Astrocyte (in vitro differentiated cells and primary cell): ENCODE results near the gene IGSF22. TPM values are rescaled to one million over a fixed set of nuclear protein-coding genes. Genes with fewer than 3 reads are reported as not detected.

Source experiments
- DNase-seq: peaks from one replicate; pipeline ENCODE4 v3.0.0-alpha.2; 2010; ENCODE audit warnings: low read depth
- FAIRE-seq: peaks from 2 replicates; lab custom pipeline; 2011; peaks lifted over from hg19 to GRCh38; lab: Jason Lieb, UNC
- H2AFZ ChIP-seq: 2 replicates; pipeline ENCODE4 v1.6.0; 2012; ENCODE audit warnings: low read depth, low read length, inconsistent platforms
- H3K27ac ChIP-seq: 2 replicates; pipeline ENCODE4 v1.5.1; 2011; ENCODE audit warnings: low read depth, low read length, inconsistent platforms
- H3K27me3 ChIP-seq: 2 replicates; pipeline ENCODE4 v1.6.0; 2011; ENCODE audit warnings: low read length, inconsistent platforms; ENCODE audit not compliant: insufficient read depth
- H3K36me3 ChIP-seq: 2 replicates; pipeline ENCODE4 v1.5.1; 2011; ENCODE audit warnings: low read length, inconsistent platforms; ENCODE audit not compliant: insufficient read depth
- H3K4me1 ChIP-seq: 2 replicates; pipeline ENCODE4 v1.5.1; 2011; ENCODE audit warnings: low read length, inconsistent platforms; ENCODE audit not compliant: insufficient read depth
- H3K4me2 ChIP-seq: 2 replicates; pipeline ENCODE4 v1.6.0; 2012; ENCODE audit warnings: low read length, inconsistent platforms
- H3K4me3 ChIP-seq: 2 replicates; pipeline ENCODE4 v1.5.1; 2011; ENCODE audit warnings: low read depth, mild to moderate bottlenecking, low read length, inconsistent platforms; ENCODE audit not compliant: insufficient read depth
- H3K79me2 ChIP-seq: 2 replicates; pipeline ENCODE4 v1.6.0; 2012; ENCODE audit warnings: mild to moderate bottlenecking, low read length, inconsistent platforms; ENCODE audit not compliant: insufficient read depth
- H3K9ac ChIP-seq: 2 replicates; pipeline ENCODE4 v1.6.0; 2012; ENCODE audit warnings: mild to moderate bottlenecking, low read length, inconsistent platforms
- H3K9me3 ChIP-seq: 2 replicates; pipeline ENCODE4 v1.5.1; 2012; ENCODE audit warnings: low read depth, mild to moderate bottlenecking, low read length, inconsistent platforms; ENCODE audit not compliant: insufficient read depth
- H4K20me1 ChIP-seq: 2 replicates; pipeline ENCODE4 v1.6.0; 2012; ENCODE audit warnings: low read length, inconsistent platforms; ENCODE audit not compliant: insufficient read depth
- H3K27ac Mint-ChIP-seq: one replicate; pipeline ENCODE4 v1.8.0; 2021; ENCODE audit warnings: mild to moderate bottlenecking, mixed read lengths; ENCODE audit not compliant: unreplicated experiment
- H3K27me3 Mint-ChIP-seq: one replicate; pipeline ENCODE4 v1.8.0; 2021; ENCODE audit warnings: low read depth, mixed read lengths; ENCODE audit not compliant: unreplicated experiment
- H3K36me3 Mint-ChIP-seq: one replicate; pipeline ENCODE4 v1.8.0; 2021; ENCODE audit warnings: low read depth, mixed read lengths; ENCODE audit not compliant: unreplicated experiment
- H3K4me1 Mint-ChIP-seq: one replicate; pipeline ENCODE4 v1.8.0; 2021; ENCODE audit warnings: low read depth, mixed read lengths; ENCODE audit not compliant: unreplicated experiment
- H3K4me3 Mint-ChIP-seq: one replicate; pipeline ENCODE4 v1.8.0; 2021; ENCODE audit warnings: mild to moderate bottlenecking, moderate library complexity, mixed read lengths; ENCODE audit not compliant: unreplicated experiment
- H3K9me3 Mint-ChIP-seq: one replicate; pipeline ENCODE4 v1.8.0; 2021; ENCODE audit warnings: mild to moderate bottlenecking, mixed read lengths; ENCODE audit not compliant: unreplicated experiment
- EZH2 ChIP-seq: IDR thresholded peaks from 2 replicates; pipeline ENCODE4 v1.6.1; 2012; ENCODE audit warnings: mild to moderate bottlenecking, low read length, inconsistent platforms; ENCODE audit not compliant: insufficient read depth
- total RNA-seq: library from RNA; stranded (reverse); gene quantifications from 2 replicates; pipeline ENCODE4 v1.2.1, GENCODE V29; 2021
- TF ChIP-seq, protein P1 (sequence below): IDR thresholded peaks from 2 replicates; pipeline ENCODE4 v1.5.1; 2011; ENCODE audit warnings: low read depth, mild to moderate bottlenecking, inconsistent platforms, low read length, moderate library complexity; ENCODE audit not compliant: insufficient read depth

IGSF22 gene
- total RNA-seq, 1 donor from 2014 or later, result 0.05 TPM

DNA sequence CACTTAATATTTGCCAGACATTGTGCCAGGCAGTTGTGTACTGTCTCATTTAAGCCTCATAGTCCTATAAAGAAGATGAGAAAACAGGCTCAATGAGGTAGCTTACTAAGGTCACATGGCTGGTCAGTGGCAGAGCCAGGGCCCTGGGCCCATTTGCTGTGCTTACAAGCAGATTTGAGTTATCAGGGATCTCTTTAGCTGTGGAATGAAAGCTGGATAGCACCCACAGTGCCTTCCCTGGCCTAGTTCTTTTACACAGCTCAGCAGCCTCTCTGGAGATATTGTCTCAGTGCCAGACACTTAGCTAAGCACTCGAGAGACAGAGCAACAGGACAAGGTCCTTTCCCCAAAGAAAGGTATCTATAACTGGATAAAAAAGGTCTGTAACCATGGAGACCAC, 21.3 kb downstream of the IGSF22 start:
- Histone ChIP-seq H3K4me2 (no peak overlapping the region), H3K27ac (no peak overlapping the region), H2AFZ (no peak overlapping the region), H3K9me3 (no peaks in the 10 kb centered on the region), H3K79me2 (no peaks in the 10 kb centered on the region), H3K9ac (no peak overlapping the region), H3K27me3 (peaks cover 20% of the 10 kb centered on the region), H3K4me3 (no peak overlapping the region), H3K4me1 (peaks cover 6% of the 10 kb centered on the region), H4K20me1 (no peaks in the 10 kb centered on the region), H3K36me3 (no peaks in the 10 kb centered on the region)
- FAIRE-seq, result no peak
- Mint-ChIP-seq H3K4me1 (peaks cover 12% of the 10 kb centered on the region), H3K4me3 (peak overlapping the region; percentile 10), H3K36me3 (peaks cover 12% of the 10 kb centered on the region), H3K27me3 (peaks cover 54% of the 10 kb centered on the region), H3K9me3 (no peaks in the 10 kb centered on the region), H3K27ac (no peak overlapping the region)
- DNase-seq, result no peak
- TF ChIP-seq EZH2, result no peak
- TF ChIP-seq, protein P1, sequence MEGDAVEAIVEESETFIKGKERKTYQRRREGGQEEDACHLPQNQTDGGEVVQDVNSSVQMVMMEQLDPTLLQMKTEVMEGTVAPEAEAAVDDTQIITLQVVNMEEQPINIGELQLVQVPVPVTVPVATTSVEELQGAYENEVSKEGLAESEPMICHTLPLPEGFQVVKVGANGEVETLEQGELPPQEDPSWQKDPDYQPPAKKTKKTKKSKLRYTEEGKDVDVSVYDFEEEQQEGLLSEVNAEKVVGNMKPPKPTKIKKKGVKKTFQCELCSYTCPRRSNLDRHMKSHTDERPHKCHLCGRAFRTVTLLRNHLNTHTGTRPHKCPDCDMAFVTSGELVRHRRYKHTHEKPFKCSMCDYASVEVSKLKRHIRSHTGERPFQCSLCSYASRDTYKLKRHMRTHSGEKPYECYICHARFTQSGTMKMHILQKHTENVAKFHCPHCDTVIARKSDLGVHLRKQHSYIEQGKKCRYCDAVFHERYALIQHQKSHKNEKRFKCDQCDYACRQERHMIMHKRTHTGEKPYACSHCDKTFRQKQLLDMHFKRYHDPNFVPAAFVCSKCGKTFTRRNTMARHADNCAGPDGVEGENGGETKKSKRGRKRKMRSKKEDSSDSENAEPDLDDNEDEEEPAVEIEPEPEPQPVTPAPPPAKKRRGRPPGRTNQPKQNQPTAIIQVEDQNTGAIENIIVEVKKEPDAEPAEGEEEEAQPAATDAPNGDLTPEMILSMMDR, result no peak

DNA sequence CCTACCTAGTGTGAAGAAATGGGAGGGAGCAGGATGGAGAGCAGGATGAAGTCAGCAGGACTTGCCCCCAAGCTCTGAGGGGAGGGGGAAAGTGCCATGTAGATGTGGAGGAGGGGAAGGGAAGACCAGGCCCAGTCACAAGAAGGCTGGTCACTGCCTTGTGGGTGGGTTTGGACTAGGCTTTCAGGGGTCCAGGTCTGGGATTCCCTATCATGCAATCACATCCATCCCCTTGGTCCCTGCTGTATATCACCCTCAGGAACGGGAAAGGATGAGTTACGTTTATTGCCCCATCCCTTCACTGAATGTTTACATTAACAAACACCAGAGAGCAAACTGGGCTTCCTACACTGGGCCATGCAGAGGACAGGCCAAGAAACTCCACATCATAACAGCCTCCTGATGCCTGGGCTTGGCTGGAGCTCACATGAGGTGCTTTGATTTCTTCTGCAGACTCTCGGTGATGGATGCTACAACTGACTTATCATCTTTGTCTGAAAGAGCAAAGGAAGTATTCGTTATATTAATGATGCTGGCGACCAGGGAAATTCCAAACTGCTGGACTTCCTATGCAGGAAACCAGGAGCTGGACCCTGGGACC, 21.8 kb downstream of the IGSF22 start:
- Mint-ChIP-seq H3K27ac (no peak overlapping the region), H3K4me1 (peaks cover 17% of the 10 kb centered on the region), H3K36me3 (peaks cover 12% of the 10 kb centered on the region), H3K4me3 (no peak overlapping the region), H3K9me3 (no peaks in the 10 kb centered on the region), H3K27me3 (peaks cover 48% of the 10 kb centered on the region)
- no peak for DNase-seq
- FAIRE-seq, result no peak
- Histone ChIP-seq H3K4me1 (peaks cover 9% of the 10 kb centered on the region), H3K4me3 (no peak overlapping the region), H2AFZ (no peak overlapping the region), H3K9ac (no peak overlapping the region), H3K4me2 (no peak overlapping the region), H3K79me2 (no peaks in the 10 kb centered on the region), H3K9me3 (no peaks in the 10 kb centered on the region), H3K27me3 (peaks cover 20% of the 10 kb centered on the region), H3K36me3 (no peaks in the 10 kb centered on the region), H4K20me1 (no peaks in the 10 kb centered on the region), H3K27ac (no peak overlapping the region)
- no peak for TF ChIP-seq EZH2
- TF ChIP-seq, protein P1, result no peak

DNA sequence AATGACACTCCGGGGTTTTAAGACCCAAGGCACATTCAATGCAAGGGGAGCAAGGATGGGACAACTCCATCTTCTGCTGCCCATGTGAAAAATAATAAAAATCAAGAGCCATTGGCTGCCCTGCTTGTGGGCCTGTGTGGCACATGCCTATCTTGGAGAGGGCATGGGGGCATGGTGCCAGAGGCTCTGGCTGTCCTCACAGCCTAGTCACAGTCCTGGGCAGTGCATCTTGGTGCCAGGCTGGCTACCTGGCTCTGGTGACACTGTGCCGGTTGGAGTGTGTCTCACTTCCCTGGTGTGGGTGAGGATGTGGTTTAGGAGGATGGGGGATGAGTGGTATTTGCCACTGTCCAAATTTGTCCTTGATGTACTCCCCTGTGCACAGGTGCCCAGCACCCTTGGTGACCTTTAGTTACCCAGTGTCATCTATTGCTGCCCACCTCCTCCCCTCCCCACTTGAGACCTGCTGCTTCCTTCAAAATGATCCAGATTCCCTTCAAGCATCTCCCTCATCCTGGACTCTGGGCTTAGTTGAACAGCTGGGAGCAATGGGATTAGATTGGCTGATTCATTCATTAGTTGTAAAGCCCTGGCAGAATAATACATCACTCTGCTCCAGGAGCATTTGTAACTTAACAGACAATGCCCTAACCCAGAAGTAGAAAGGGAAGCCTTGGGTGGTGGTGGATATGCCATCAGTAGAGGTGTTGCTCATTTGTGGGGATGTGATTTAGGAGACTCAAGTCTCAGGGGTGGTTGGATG, 22.8 kb downstream of the IGSF22 start:
- Histone ChIP-seq H3K4me1 (peaks cover 13% of the 10 kb centered on the region), H3K36me3 (no peaks in the 10 kb centered on the region), H3K9me3 (no peaks in the 10 kb centered on the region), H3K79me2 (no peaks in the 10 kb centered on the region), H3K9ac (no peak overlapping the region), H3K27me3 (peaks cover 20% of the 10 kb centered on the region), H4K20me1 (no peaks in the 10 kb centered on the region), H2AFZ (no peak overlapping the region), H3K27ac (no peak overlapping the region), H3K4me3 (no peak overlapping the region), H3K4me2 (no peak overlapping the region)
- TF ChIP-seq, protein P1, result no peak
- TF ChIP-seq EZH2, result no peak
- peaks cover 40% of the 10 kb centered on the region for H3K27me3 Mint-ChIP-seq
- H3K4me1 Mint-ChIP-seq, result peaks cover 18% of the 10 kb centered on the region
- H3K4me3 Mint-ChIP-seq, result no peak overlapping the region
- H3K9me3 Mint-ChIP-seq, result no peaks in the 10 kb centered on the region
- DNase-seq, result no peak
- no peak for FAIRE-seq
- no peak overlapping the region for H3K27ac Mint-ChIP-seq
- H3K36me3 Mint-ChIP-seq, result peaks cover 12% of the 10 kb centered on the region
